ENCODE measurements around the gene PARD3B. TPM values are rescaled to one million over a fixed set of nuclear protein-coding genes. Genes with fewer than 3 reads are reported as not detected.
"Not testable (repeated sequence)": the region's sequence is repeated elsewhere in the genome, so short reads cannot be mapped to it uniquely, and the experiment has no call there.

PARD3B gene
- total RNA-seq, 1 experiment from 2014 or later: 3.6 TPM

DNA sequence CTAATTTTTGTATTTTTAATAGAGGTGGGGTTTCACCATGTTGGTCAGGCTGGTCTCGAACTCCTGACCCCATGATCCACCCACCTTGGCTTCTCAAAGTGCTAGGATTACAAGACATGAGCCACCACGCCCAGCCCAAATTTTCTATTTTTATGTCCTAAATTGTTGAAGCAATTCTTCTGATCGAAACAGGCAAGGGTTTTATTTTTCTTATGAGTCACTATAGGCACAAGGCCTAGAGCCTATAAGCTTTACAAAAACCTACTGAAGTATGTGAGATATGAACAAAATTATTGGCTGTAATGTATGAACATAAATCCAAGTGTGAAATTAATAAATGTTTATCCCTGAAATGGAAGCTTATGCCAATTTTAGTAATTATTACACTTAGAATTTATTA lies 672.8 kb downstream of the PARD3B start:
- no peaks in the 10 kb centered on the region for H3K36me3 ChIP-seq (ENCODE audit: control insufficient read depth, insufficient read depth, low read length)
- H3K4me3 ChIP-seq (ENCODE audit: low read depth in 2 of 2, low read length in 2 of 2): no peak overlapping the region
- DNase-seq (ENCODE audit: low read depth, low spot score) (no peak), ATAC-seq (no peak)
- no peaks in the 10 kb centered on the region for H3K27me3 ChIP-seq (ENCODE audit: control insufficient read depth, insufficient read depth, low read length)
- no peak overlapping the region for H3K27ac ChIP-seq (ENCODE audit: low read length)
- TF ChIP-seq TCF7L2 (IDR thresholded peaks at IDR 0.05; ENCODE audit: low read depth, low read length) (no peak), SIN3A (IDR thresholded peaks at IDR 0.05; ENCODE audit: borderline replicate concordance, insufficient read depth, low read depth, low read length) (no peak), POLR2AphosphoS5 (IDR thresholded peaks at IDR 0.05; ENCODE audit: low read depth, low read length) (no peak)
- TF ChIP-seq, protein P1, sequence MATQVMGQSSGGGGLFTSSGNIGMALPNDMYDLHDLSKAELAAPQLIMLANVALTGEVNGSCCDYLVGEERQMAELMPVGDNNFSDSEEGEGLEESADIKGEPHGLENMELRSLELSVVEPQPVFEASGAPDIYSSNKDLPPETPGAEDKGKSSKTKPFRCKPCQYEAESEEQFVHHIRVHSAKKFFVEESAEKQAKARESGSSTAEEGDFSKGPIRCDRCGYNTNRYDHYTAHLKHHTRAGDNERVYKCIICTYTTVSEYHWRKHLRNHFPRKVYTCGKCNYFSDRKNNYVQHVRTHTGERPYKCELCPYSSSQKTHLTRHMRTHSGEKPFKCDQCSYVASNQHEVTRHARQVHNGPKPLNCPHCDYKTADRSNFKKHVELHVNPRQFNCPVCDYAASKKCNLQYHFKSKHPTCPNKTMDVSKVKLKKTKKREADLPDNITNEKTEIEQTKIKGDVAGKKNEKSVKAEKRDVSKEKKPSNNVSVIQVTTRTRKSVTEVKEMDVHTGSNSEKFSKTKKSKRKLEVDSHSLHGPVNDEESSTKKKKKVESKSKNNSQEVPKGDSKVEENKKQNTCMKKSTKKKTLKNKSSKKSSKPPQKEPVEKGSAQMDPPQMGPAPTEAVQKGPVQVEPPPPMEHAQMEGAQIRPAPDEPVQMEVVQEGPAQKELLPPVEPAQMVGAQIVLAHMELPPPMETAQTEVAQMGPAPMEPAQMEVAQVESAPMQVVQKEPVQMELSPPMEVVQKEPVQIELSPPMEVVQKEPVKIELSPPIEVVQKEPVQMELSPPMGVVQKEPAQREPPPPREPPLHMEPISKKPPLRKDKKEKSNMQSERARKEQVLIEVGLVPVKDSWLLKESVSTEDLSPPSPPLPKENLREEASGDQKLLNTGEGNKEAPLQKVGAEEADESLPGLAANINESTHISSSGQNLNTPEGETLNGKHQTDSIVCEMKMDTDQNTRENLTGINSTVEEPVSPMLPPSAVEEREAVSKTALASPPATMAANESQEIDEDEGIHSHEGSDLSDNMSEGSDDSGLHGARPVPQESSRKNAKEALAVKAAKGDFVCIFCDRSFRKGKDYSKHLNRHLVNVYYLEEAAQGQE (IDR thresholded peaks at IDR 0.05; ENCODE audit: insufficient read depth in 1 of 2, low read depth in 2 of 2, low read length in 1 of 2): no peak
- TF ChIP-seq, protein P2, sequence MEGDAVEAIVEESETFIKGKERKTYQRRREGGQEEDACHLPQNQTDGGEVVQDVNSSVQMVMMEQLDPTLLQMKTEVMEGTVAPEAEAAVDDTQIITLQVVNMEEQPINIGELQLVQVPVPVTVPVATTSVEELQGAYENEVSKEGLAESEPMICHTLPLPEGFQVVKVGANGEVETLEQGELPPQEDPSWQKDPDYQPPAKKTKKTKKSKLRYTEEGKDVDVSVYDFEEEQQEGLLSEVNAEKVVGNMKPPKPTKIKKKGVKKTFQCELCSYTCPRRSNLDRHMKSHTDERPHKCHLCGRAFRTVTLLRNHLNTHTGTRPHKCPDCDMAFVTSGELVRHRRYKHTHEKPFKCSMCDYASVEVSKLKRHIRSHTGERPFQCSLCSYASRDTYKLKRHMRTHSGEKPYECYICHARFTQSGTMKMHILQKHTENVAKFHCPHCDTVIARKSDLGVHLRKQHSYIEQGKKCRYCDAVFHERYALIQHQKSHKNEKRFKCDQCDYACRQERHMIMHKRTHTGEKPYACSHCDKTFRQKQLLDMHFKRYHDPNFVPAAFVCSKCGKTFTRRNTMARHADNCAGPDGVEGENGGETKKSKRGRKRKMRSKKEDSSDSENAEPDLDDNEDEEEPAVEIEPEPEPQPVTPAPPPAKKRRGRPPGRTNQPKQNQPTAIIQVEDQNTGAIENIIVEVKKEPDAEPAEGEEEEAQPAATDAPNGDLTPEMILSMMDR (IDR thresholded peaks at IDR 0.05): no peak
- no peaks in the 10 kb centered on the region for H3K9me3 ChIP-seq (ENCODE audit: control insufficient read depth, insufficient read depth, low read depth, low read length)
- ChIA-PET POLR2A (no interaction called here), CTCF (no interaction called here)
- no peaks in the 10 kb centered on the region for H3K4me1 ChIP-seq (ENCODE audit: control insufficient read depth, insufficient read depth, low read length)
- in situ Hi-C loops (cut with HindIII; ENCODE audit: low pct_unique_long_range_greater_than_20kb, low sequenced_read_pairs): no loop called here
- intact Hi-C loops (cut with micrococcal nuclease; ENCODE audit: unreplicated experiment): no loop called here
- no TSS peak for BruUV-seq (replicated peaks)

DNA sequence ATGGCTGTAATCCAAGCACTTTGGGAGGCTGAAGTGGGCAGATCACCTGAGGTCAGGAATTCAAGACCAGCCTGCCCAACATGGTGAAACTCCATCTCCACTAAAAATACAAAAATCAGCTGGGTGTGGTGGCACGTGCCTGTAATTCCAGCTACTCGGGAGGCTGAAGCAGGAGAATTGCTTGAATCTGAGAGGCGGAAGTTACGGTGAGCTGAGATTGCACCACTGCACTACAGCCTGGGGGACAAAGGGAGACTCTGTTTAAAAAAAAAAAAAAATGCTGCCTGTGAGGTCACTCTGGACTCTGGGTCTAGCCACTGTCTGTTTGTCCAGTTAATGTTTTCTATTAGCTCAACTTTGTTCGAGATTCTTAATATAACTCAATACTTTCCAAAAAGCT lies 673.5 kb downstream of the PARD3B start:
- H3K4me1 ChIP-seq (ENCODE audit: control insufficient read depth, insufficient read depth, low read length); DNase-seq (ENCODE audit: low read depth, low spot score); ATAC-seq; CTCF ChIA-PET; H3K4me3 ChIP-seq (ENCODE audit: low read depth in 2 of 2, low read length in 2 of 2); in situ Hi-C loops (cut with HindIII; ENCODE audit: low pct_unique_long_range_greater_than_20kb, low sequenced_read_pairs); BruUV-seq (replicated peaks); H3K9me3 ChIP-seq (ENCODE audit: control insufficient read depth, insufficient read depth, low read depth, low read length); H3K36me3 ChIP-seq (ENCODE audit: control insufficient read depth, insufficient read depth, low read length); intact Hi-C loops (cut with micrococcal nuclease; ENCODE audit: unreplicated experiment); H3K27ac ChIP-seq (ENCODE audit: low read length); POLR2A ChIA-PET; H3K27me3 ChIP-seq (ENCODE audit: control insufficient read depth, insufficient read depth, low read length): not testable (repeated sequence)

DNA sequence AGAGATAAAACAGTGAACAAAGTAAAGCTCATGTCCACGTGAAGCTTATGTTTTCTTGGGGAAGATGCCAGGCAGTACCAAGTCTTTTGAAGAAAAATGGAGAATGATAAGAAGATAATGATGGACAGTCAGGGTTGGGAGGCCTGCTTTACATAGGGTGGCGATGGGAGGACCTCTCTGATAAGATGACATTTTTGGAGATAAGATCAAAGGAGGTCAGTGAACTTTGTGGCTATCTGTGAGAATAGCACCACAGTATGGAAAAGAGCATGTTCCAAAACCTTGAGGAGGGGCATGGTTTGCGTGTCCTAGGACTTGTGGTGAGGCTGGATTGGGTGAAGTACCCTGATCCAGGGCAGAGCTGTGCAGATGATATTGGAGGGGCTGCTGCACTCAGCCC lies 675.3 kb downstream of the PARD3B start:
- ChIA-PET POLR2A (no interaction called here), CTCF (no interaction called here)
- Histone ChIP-seq H3K4me1 (ENCODE audit: control insufficient read depth, insufficient read depth, low read length) (no peaks in the 10 kb centered on the region), H3K27me3 (ENCODE audit: control insufficient read depth, insufficient read depth, low read length) (no peaks in the 10 kb centered on the region), H3K27ac (ENCODE audit: low read length) (no peak overlapping the region), H3K9me3 (ENCODE audit: control insufficient read depth, insufficient read depth, low read depth, low read length) (no peaks in the 10 kb centered on the region), H3K4me3 (ENCODE audit: low read depth in 2 of 2, low read length in 2 of 2) (no peak overlapping the region), H3K36me3 (ENCODE audit: control insufficient read depth, insufficient read depth, low read length) (no peaks in the 10 kb centered on the region)
- no TSS peak for BruUV-seq (replicated peaks)
- intact Hi-C loops (cut with micrococcal nuclease; ENCODE audit: unreplicated experiment) (no loop called here), in situ Hi-C loops (cut with HindIII; ENCODE audit: low pct_unique_long_range_greater_than_20kb, low sequenced_read_pairs) (no loop called here)
- TF ChIP-seq SIN3A (IDR thresholded peaks at IDR 0.05; ENCODE audit: borderline replicate concordance, insufficient read depth, low read depth, low read length): no peak
- TF ChIP-seq TCF7L2 (IDR thresholded peaks at IDR 0.05; ENCODE audit: low read depth, low read length): no peak
- TF ChIP-seq, protein P1 (IDR thresholded peaks at IDR 0.05; ENCODE audit: insufficient read depth in 1 of 2, low read depth in 2 of 2, low read length in 1 of 2): no peak
- TF ChIP-seq, protein P2 (IDR thresholded peaks at IDR 0.05): no peak
- TF ChIP-seq POLR2AphosphoS5 (IDR thresholded peaks at IDR 0.05; ENCODE audit: low read depth, low read length): no peak
- no peak for ATAC-seq
- no peak for DNase-seq (ENCODE audit: low read depth, low spot score)

Data from Panc1 (cell line).